HG02759 (cell line): ENCODE results near the gene HOXB4.

Source experiments
- ATAC-seq: cut with Tn5 transposase; IDR thresholded peaks from one replicate; pipeline ENCODE4 v1.9.1; 2021; ENCODE audit warnings: mild to moderate bottlenecking, moderate library complexity; ENCODE audit not compliant: unreplicated experiment

The HOXB4 gene

GRCh38 chr17:48575066-48575582 is 3.0 kb downstream of the HOXB4 start:
- ATAC-seq = no peak

GRCh38 chr17:48574505-48575065 is 3.6 kb downstream of the HOXB4 start:
- ATAC-seq = no peak

- ATAC-seq = no peak
Observed at GRCh38 chr17:48571826-48572417, 6.2 kb downstream of the HOXB4 start.

DNA sequence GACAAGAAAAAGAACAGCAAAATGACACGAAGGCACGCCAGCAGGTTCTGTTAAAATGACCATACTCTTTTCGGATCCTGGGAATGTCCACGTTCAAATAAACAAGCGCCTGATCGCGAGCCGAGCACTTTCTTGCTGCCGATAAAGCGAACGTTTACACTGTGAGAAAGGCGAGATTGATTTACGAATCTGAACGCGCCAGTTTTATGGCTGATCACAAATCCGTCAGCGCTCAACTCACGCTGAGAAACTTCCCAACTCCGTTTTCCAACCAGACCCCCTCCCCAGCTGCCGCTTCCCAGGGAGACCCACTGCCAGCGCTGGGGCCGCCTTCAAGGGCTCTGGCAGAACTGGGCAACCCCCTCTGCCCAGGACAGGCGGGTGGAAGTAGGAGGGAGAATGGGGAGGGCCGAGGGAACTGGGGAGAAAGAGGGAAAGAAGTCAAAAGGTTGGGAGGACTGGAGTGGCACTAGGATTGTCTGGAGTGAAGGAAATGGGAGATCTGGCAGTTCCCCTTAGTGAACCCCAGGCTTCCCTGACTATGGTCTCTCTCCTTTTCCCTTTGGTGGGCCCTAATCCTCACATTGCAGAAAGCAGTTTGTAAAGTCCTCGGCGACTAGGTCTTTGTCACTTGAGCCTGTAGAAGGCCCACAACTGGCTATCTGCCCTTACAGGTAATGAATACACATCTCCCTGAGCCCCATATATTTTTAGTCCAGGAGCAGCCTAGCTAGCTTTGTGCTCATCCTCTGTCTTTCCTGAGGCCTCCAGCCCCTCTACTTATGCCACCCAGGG is 6.9 kb downstream of the HOXB4 start:
- no peak for ATAC-seq

DNA sequence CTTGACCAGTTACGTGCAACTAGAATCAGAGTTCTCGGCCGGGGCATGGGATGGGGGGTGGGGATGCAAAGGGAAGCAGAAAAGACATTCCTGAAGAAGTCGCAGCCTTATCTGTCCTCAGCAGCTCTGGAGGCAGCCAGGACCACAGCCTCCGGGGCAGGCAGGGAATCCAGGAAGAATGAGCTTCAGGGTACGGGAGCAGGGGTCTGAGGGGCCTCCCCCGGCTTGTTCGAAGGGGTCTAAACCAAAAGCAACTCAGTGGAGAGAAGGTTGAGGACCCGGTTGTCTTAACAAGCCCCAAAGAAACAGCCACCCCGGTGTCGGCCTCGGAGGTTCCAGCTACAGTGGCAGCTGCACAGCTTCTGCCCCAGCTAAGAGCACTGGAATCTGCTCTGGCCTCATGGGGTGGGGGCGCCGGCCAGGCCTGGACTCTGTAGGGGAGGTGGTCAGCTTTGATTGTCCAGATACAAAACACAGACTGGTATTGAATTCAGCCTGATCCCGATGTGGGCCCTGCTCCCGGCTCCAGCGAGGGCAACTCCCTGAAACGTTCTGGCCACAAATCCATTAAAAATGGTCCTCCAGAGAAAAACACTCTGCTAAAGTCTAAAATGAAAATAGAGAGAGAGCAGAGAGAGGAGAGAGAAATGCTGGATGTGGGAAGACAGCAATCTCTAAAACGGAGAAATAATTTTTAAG is 7.7 kb downstream of the HOXB4 start:
- ATAC-seq = no peak

- ATAC-seq = no peak
Observed at GRCh38 chr17:48569674-48570324, 8.4 kb downstream of the HOXB4 start.

GRCh38 chr17:48569240-48569582 is 8.9 kb downstream of the HOXB4 start:
- ATAC-seq = no peak

- ATAC-seq = no peak
Observed at GRCh38 chr17:48568499-48569239, 9.5 kb downstream of the HOXB4 start.

GRCh38 chr17:48567646-48568354 is 10.3 kb downstream of the HOXB4 start:
- ATAC-seq = no peak

GRCh38 chr17:48567209-48567608 is 10.9 kb downstream of the HOXB4 start:
- no peak for ATAC-seq

GRCh38 chr17:48566717-48567116 is 11.4 kb downstream of the HOXB4 start:
- no peak for ATAC-seq

DNA sequence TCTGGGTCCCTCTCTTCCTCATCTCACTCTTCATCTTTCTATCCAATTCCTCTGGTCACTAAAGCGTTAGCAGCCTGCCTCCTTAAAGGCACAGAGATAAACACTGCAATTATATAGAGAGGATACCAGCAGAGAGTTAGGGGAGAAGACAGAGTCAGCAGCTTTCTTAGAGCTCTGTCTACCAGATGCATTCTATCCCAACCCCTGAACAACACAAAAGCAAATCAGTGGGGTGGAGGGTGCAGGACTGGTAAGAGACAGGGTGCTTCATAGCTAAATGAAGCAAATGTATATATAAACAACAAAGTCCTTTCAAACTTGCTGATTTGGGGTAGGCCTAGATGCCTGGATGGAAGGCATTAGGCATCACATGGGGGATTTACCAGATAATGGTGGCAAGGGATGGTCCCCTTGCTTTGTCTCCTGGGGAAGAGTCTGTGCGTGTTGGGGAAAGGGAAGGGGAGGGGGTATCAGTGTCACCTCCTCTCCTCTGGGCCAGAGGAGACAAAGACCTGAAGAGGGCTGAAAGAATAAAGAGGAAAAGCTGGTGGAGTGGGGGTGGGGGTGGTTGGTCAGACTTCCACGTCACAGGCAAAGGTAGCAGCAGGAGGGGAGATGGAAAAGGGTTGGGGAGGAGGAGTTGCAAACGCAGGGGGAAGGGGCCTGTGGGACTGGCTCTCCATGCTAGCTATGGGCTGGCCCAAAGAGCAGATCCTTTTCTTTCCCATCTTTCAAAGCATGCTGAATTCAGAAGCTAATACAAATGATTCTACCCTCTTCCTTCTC is 12.0 kb downstream of the HOXB4 start:
- no peak for ATAC-seq

DNA sequence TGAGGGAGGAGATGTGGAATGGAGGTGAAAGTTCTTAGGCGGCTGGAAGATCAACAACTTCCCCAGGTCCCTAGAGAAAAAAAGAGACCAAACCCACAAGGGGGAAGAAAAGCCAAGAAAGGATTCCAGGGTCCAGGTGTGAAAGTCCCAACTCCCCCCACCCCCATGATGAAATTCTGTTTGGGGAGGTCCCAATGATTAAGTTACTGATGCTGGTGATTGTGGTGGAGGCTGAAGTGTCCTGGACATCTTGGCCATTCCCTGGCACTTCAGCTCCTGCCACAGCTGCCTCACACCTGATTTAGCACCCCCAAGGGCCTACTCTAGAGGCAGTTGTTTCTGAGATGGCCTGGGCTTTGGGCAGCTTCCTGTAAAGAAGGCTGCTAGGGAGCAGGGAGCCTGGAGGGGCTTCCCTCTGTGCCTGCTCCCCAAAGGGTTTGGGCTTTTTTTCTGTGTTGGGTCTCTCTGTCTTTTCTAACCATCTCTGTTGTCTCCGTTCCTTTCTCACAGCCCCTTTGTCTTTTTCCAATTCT is 13.1 kb downstream of the HOXB4 start:
- no peak for ATAC-seq

DNA sequence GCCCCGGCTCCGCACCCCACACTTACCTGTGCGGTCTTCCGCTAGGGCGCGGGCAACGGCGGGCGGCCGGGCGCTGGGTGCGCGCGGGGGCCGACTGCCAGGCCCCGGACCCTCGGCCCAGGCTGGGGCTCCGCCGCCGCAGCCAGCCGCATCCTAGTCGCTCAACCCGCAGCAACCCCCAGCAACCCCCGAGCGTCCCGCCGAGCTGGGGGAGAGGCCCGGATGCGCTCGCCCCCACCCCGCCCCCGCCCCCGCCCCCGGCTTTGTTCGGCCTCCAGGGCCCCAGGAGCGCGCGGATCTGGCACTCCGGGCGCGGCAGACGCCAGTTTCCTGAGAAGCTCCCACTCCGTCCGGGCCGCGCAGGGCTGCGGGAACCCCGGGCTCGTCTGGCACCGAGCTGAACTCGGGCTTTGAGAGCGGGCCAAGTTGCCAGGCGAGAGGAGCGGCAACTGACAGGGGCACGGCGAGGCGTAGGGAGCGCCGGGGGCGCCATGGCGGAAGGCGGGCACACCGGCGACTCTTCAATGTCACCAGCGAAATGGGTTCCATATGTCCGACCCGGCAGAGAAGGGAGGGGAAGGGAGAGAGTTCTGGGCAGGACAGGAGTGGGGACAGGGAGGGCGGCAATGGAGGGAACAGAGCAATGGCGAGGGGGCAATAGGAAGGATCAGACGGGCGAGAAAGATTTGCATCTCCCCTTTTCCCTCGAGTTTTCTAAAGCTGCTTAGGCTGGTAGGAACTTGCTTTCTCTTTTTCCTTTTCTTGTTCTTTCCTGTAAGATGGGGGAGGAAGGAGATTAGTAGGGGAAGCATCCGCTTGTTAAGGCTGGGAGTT is 13.7 kb downstream of the HOXB4 start:
- no peak for ATAC-seq

GRCh38 chr17:48563867-48564187 is 14.3 kb downstream of the HOXB4 start:
- ATAC-seq = no peak

- ATAC-seq = no peak
Observed at GRCh38 chr17:48563385-48563838, 14.7 kb downstream of the HOXB4 start.

- ATAC-seq = no peak
Observed at GRCh38 chr17:48562934-48563333, 15.2 kb downstream of the HOXB4 start.
